Posterior vena cava (tissue), 2 donors: Measurements from ENCODE around the gene IFIT1. TPM values are rescaled to one million over a fixed set of nuclear protein-coding genes. Genes with fewer than 3 reads are reported as not detected.

Source experiments
- total RNA-seq, 2 donors: library from RNA; stranded (reverse); fragmentation: NEBNext Ultra II Directional; extraction: Animal tissue kit (Norgen Biotek cat#: 25700); gene quantifications; one replicate each; pipeline ENCODE4 v1.2.1, GENCODE V29; 2021
- donor health status: DM: yes; HTN: yes; CAD: no.
- donor health status: DM: yes; HTN: yes; CAD: no.

IFIT1 gene
- total RNA-seq, 2 donors from 2014 or later = 9.8 to 13.8 TPM

Other genes starting within 250 kb of the IFIT1 start
- gene CH25H, start 185.3 kb upstream of the IFIT1 start, total RNA-seq = 1 to 10 TPM in 1 of 2 donors, under 1 TPM in 1; 0.93 to 2.3 TPM
- gene LIPA, start 140.8 kb upstream of the IFIT1 start, total RNA-seq = 10 to 100 TPM; 52.4 to 71.1 TPM
- 1 to 10 TPM; 3.6 to 6.1 TPM for gene IFIT2, start 90.6 kb upstream of the IFIT1 start, total RNA-seq
- gene IFIT3, start 64.6 kb upstream of the IFIT1 start, total RNA-seq = 10 to 100 TPM; 10.5 to 17.0 TPM
- gene IFIT1B, start 14.6 kb upstream of the IFIT1 start, total RNA-seq = 1 to 10 TPM in 1 of 2 donors, under 1 TPM in 1; 0.14 to 1.1 TPM
- gene IFIT5, start 21.9 kb downstream of the IFIT1 start, total RNA-seq = 10 to 100 TPM; 22.4 to 23.2 TPM
- under 1 TPM; 0.51 to 0.57 TPM for gene SLC16A12, start 143.0 kb downstream of the IFIT1 start, total RNA-seq